Upper lobe of right lung (tissue), 1 donor: ENCODE results near the gene TPX2. TPM values are rescaled to one million over a fixed set of nuclear protein-coding genes. Genes with fewer than 3 reads are reported as not detected.

Source experiments
- ATAC-seq: fragments of 200-7000 bp; cut with Tn5 transposase; one replicate; pipeline ENCODE4 v1.9.1; 2020; ENCODE audit warnings: mild to moderate bottlenecking, moderate library complexity
- DNase-seq: peaks from one replicate; pipeline ENCODE4 v3.0.0-alpha.2; 2020
- H3K27ac ChIP-seq: fragments of 200-600 bp; one replicate; pipeline ENCODE4 v1.8.0; 2022
- H3K27me3 ChIP-seq: fragments of 200-600 bp; one replicate; pipeline ENCODE4 v1.8.0; 2022; ENCODE audit warnings: mild to moderate bottlenecking
- H3K36me3 ChIP-seq: fragments of 200-600 bp; one replicate; pipeline ENCODE4 v1.8.0; 2022
- H3K4me1 ChIP-seq: fragments of 200-600 bp; one replicate; pipeline ENCODE4 v1.8.0; 2022
- H3K4me3 ChIP-seq: fragments of 200-600 bp; one replicate; pipeline ENCODE4 v1.8.0; 2022; ENCODE audit warnings: mild to moderate bottlenecking
- H3K9me3 ChIP-seq: fragments of 200-600 bp; one replicate; pipeline ENCODE4 v1.8.0; 2022
- CTCF ChIP-seq: fragments of 200-600 bp; IDR thresholded peaks from one replicate; pipeline ENCODE4 v1.8.0; 2022; ENCODE audit warnings: antibody characterized with exemption
- intact Hi-C: fragments of 100-400 bp; cut with DNase I; formaldehyde crosslinking; loops from one replicate; pipeline ENCODE4 v1.11.0; 2022
- total RNA-seq: library from RNA; stranded (reverse); fragmentation: NEBNext Ultra II Directional; extraction: Animal tissue kit (Norgen Biotek cat#: 25700); gene quantifications from one replicate; pipeline ENCODE4 v1.2.1, GENCODE V29; 2021
- donor health status: DM: no; HTN: yes; CAD: no; lungs with severe emphysema.

TPX2 gene
- total RNA-seq, 1 donor from 2014 or later = 1.6 TPM

GRCh38 chr20:31749223-31749622 is 10.1 kb downstream of the TPX2 start:
- no peaks in the 10 kb centered on the region for H3K4me1 ChIP-seq
- no peaks in the 10 kb centered on the region for H3K9me3 ChIP-seq
- no peak for TF ChIP-seq CTCF
- no peak for ATAC-seq
- no peak overlapping the region for H3K27ac ChIP-seq
- DNase-seq = no peak
- intact Hi-C loops = no loop called here
- no peak overlapping the region for H3K4me3 ChIP-seq
- no peaks in the 10 kb centered on the region for H3K36me3 ChIP-seq
- H3K27me3 ChIP-seq = no peaks in the 10 kb centered on the region

DNA sequence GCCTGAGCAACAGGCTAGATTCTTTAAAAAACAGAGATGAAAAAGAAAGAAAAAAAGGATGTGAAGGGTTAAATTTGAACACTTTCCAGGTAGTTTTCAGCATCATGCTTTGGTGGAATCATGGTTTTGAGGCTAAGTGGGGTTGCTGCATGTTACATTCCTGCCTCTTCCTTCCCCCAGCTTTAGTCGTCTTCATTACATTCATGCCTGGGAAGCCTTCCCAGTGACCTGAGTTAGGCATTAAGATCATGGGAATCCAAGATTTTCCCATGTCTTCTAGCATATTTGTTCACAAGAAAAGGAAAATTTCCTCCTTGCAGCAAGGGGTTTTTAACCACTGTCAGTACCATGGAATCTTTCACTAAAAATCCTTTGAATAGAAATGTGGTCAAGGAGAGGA is 12.0 kb downstream of the TPX2 start:
- Histone ChIP-seq H3K27ac (no peak overlapping the region), H3K27me3 (no peaks in the 10 kb centered on the region), H3K9me3 (no peaks in the 10 kb centered on the region), H3K4me1 (no peaks in the 10 kb centered on the region), H3K4me3 (no peak overlapping the region), H3K36me3 (no peaks in the 10 kb centered on the region)
- ATAC-seq = no peak
- DNase-seq = no peak
- no peak for TF ChIP-seq CTCF
- intact Hi-C loops = no loop called here

DNA sequence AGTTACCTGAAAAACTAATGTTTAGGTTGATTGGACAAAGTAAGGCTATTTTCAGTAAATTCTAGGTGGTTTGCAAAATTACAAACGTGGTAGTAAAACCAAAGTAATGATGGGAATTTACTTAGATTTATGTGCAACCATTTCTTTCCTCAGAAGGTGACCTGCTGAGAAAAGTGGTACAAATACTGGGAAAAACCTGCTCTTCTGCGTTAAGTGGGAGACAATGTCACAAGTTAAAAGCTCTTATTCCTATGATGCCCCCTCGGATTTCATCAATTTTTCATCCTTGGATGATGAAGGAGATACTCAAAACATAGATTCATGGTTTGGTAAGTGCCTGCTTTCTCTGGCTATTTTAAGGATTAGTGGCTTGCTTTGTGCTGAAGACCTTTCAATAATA is 18.2 kb downstream of the TPX2 start:
- Histone ChIP-seq H3K9me3 (no peaks in the 10 kb centered on the region), H3K27me3 (no peaks in the 10 kb centered on the region), H3K27ac (no peak overlapping the region), H3K4me3 (no peak overlapping the region), H3K36me3 (no peaks in the 10 kb centered on the region), H3K4me1 (no peaks in the 10 kb centered on the region)
- ATAC-seq = no peak
- no peak for TF ChIP-seq CTCF
- DNase-seq = no peak
- intact Hi-C loops = no loop called here

DNA sequence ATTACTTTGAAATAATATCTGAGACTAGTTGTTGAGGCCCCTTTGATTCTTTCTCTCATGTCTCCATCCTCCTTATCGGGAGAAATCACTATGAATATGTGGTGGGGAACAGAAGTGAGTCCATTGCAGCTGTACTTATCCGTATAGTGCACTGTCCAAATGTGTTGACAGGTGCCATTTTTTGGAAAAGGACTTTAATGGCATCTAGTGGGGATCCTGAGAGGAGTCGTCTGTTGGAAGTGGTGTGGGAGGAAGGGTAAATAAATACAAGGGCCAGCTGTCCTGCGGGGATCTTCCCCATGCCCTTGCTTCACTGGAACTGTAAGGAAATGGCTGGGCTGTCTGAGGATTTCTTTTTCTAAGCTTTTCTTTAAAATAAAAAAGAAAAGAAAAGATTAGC is 19.4 kb downstream of the TPX2 start:
- Histone ChIP-seq H3K27me3 (no peaks in the 10 kb centered on the region), H3K4me1 (no peaks in the 10 kb centered on the region), H3K27ac (no peak overlapping the region), H3K4me3 (no peak overlapping the region), H3K36me3 (no peaks in the 10 kb centered on the region), H3K9me3 (no peaks in the 10 kb centered on the region)
- intact Hi-C loops = no loop called here
- no peak for DNase-seq
- ATAC-seq = no peak
- TF ChIP-seq CTCF = no peak

- Histone ChIP-seq H3K27ac (no peak overlapping the region), H3K4me1 (no peaks in the 10 kb centered on the region), H3K9me3 (no peaks in the 10 kb centered on the region), H3K27me3 (no peaks in the 10 kb centered on the region), H3K4me3 (no peak overlapping the region), H3K36me3 (no peaks in the 10 kb centered on the region)
- no peak for ATAC-seq
- no peak for TF ChIP-seq CTCF
- no peak for DNase-seq
- intact Hi-C loops = no loop called here
Observed at GRCh38 chr20:31758991-31759390, 19.9 kb downstream of the TPX2 start.

GRCh38 chr20:31759836-31760518 is 20.9 kb downstream of the TPX2 start:
- intact Hi-C loops = no loop called here
- no peak overlapping the region for H3K27ac ChIP-seq

More at GRCh38 chr20:31759836-31760518, 20.9 kb downstream of the TPX2 start:
- Histone ChIP-seq H3K36me3 (no peaks in the 10 kb centered on the region), H3K4me3 (no peak overlapping the region), H3K9me3 (no peaks in the 10 kb centered on the region), H3K4me1 (no peaks in the 10 kb centered on the region), H3K27me3 (no peaks in the 10 kb centered on the region)
- no peak for ATAC-seq
- no peak for TF ChIP-seq CTCF
- no peak for DNase-seq
